ENCODE measurements around the gene LRRFIP1.
A peak's percentile ranks its signal among the peaks of the same experiment; 100 is the strongest.
"Not testable (repeated sequence)": the region's sequence is repeated elsewhere in the genome, so short reads cannot be mapped to it uniquely, and the experiment has no call there.

Gene LRRFIP1

DNA sequence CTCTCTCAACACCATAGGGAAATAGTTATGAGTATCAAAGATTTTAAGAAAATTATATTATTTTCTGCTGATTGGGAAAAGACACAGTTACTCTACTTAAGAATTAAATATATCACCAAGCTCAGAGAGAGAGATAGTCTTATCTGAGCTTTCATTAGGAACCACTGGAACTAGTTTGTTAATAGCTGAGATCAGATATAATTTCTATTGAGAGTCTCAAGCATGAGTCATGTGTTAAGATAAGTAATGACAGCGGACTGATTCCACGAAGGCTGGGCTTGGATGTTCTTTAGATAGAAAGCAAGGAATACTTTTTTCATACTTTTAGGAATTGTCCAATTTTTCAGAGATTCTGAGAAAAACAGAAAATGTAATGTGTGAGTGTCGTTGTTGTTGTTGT is 126.8 kb downstream of the LRRFIP1 start:
- no peak for DNase-seq

DNA sequence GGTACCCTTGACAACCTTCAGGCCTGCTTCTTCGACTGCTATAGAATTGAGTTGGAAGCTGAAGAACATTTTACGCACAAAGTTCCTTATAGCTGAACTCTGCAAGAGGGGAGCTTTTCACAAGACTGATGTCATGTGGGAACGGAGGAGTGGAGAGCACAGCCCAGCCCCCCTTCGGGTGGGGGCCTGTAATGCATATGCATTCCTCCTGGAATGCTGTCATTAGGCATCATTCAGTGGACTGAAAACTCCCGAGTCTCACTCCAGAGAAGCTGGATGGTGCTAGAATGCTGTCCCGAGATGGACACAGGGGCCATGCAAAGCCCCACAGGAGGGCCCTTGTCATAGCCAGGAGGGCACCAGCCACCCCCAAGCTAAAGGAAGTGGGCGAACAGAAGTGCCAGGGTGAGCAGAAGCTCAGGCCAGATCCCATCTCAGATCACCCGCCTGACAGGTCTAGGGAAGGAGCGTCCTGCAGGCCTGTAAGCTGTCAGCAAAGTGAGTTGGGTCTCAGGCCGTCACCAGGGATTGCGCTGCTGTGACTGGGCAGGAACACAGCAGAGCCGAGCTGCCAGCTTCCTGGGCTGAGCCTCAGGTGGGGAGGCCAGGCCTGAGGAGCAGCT is 127.3 kb downstream of the LRRFIP1 start:
- DNase-seq, result no peak

DNA sequence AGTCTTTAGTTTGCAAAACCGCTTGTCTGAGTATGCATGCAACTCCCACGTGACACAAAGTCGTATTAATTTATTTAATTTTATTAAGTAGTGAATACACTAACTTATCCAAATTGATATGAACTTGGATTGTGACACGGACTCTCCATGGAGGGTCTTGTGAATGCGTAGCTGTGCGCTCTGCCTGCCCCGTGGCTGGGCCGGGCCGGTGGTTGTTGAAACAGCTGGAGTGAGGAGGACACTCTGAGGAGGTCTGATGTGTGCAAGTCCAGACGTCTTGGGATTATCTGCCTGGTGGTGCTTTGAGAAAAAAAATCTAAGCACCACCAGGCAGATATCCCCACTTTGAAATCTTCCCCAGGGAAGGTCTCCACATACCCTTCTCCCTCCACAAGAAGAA is 130.2 kb downstream of the LRRFIP1 start:
- DNase-seq, result peak in 1 of 2 donors; percentile 11

- no peak for DNase-seq
Observed at GRCh38 chr2:237758185-237758584, 130.8 kb downstream of the LRRFIP1 start.

DNA sequence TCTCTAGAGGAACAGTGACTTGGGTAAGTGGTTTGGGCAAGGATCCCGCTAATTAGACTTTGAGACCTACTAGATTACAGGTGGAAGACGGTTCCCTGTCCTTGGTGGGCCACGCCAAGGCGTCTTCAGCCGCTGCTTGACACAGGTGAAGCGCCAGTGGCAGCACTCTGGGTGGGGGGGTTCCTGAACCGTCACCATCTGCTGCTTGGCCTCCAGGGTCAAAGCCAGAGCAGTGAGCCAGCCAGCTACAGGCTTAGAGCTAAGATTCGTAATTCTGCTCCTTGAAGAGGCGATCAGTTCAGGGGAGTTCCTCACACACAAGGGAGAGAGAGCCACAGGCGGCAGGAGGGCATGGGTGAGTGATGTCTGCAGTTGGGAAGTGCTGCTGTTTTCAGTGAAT is 131.8 kb downstream of the LRRFIP1 start:
- peak in 1 of 2 donors; percentile 7 for DNase-seq

DNA sequence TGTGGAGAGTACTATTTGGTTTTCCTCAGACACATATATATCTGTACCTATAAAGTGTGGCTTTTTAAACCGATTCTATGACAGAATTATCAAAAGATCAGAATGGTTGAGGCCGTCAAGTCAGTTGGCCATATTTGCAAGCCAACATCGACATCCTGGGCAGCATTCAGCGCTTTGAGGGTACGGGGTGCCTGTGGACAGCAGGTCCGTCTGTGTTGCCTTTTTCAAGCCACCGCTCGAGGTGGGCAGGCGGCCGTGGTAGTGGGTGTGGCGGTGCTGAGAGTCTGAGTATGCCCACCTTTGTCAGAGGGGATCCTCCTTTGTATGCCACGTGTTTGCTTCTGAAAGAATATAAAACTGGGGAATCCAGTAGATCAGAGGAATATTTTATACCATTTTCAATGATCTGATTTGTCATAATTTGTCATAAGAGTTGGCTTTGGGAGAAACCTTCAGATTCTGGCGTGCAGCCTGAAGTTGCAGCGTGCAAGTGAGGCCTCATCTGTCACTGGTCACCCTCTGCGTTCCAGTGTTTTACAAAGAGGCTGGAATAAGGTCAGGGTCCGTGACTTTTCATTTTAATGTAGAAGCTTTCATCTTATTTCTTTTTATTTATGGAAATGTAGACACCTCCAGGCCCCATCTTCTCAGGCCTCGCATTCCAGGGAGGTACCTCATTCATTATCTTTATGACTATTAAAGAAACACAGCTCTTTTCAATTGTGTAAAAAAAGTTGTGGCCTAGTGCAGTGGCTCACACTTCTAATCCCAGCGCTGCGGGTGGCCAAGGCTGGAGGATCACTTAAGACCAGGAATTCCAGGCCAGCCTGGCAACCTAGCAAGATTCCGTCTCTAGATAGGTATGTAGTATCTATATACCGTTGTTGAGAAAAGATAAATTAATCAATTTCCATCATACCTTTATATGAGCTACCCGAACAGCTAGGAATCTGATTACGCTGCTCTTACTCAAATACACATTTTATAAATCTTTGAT is 133.4 kb downstream of the LRRFIP1 start:
- DNase-seq, result peak in 1 of 2 donors; percentile 5

DNA sequence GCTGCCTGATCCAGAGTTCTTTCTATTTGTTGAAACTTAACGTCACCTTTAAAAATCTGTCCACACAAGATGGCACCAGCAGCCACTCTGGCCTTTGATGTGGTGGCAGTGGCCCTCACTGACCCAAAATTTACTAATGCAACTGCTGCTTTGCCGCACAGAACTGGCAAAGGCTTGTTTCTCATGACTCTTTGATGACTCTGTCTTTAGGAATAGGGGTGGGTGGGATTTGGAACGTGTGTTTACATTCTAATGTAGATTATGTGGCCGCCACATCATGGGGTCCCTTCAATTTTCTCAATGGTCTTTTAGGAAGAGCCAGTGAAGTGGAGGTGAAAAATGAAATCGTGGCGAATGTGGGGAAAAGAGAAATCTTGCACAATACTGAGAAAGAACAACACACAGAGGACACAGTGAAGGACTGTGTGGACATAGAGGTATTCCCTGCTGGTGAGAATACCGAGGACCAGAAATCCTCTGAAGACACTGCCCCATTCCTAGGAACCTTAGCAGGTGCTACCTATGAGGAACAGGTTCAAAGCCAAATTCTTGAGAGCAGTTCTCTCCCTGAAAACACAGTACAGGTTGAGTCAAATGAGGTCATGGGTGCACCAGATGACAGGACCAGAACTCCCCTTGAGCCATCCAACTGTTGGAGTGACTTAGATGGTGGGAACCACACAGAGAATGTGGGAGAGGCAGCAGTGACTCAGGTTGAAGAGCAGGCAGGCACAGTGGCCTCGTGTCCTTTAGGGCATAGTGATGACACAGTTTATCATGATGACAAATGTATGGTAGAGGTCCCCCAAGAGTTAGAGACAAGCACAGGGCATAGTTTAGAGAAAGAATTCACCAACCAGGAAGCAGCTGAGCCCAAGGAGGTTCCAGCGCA is 135.2 kb downstream of the LRRFIP1 start:
- DNase-seq, result not testable (repeated sequence)

GRCh38 chr2:237763812-237764211 is 136.4 kb downstream of the LRRFIP1 start:
- no peak for DNase-seq

GRCh38 chr2:237765122-237765521 is 137.7 kb downstream of the LRRFIP1 start:
- DNase-seq, result not testable (repeated sequence)

DNA sequence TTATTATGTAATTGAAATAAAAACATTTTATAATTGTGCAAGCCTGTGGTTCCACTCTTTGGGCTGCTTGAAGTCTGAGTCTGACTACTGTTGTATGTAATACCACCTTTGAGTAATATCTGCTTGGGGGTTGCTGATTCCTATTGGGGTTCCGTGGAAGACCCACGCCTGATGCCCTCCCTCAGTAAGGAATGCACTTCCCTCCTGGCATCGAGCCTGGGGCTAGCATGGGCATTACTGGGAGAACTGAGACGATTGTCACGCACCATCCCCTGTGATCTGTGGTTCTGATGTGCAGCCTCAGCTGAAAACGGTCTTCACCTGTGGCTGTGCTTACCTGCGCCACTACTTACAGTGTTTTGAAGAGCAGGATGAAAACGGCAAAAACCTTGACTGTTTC is 138.5 kb downstream of the LRRFIP1 start:
- DNase-seq, result no peak

- DNase-seq, result no peak
Observed at GRCh38 chr2:237766340-237766739, 139.0 kb downstream of the LRRFIP1 start.

DNA sequence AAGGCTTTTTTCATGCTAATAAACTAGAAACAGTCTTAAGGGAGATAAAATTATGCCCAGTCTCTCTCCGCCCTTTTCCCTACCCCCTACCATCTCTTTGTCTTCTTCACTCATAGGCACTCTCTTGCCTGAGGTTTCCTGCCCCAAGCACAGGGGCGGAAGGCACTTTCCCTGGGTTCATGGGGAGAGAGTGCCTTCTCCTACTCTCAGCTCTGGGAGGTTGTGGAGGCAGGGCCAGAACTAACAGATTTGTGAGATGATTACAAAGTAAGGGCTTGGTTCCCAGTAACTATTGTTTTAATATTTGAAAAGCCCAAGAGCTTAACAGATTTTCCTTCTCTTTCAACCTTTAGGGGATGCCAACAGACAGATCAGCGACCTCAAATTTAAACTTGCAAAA is 145.1 kb downstream of the LRRFIP1 start:
- DNase-seq, result no peak

GRCh38 chr2:237773826-237774225 is 146.4 kb downstream of the LRRFIP1 start:
- no peak for DNase-seq

- peak; percentile 54 to 58 for DNase-seq
Observed at GRCh38 chr2:237774811-237775553, 147.6 kb downstream of the LRRFIP1 start.

DNA sequence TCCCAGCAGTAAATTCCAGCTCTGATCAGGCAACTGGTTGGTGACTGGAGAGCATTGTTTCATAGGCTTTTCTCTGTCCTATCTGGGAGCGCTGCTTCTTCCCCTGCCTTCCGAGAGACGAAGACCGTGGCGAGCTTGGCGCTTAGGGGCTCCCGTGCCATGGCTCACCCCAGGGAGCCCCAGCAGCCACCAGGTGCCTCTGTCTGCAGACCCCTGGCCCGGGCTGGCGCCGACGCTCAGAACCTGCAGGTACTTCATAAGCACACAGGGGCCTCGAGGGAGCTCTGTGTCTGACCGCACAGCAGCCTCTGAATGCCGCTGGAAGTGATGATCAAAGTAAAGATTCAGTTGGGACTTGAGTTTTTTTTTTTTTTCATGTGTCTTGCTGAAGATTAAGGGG is 152.1 kb downstream of the LRRFIP1 start:
- no peak for DNase-seq

DNA sequence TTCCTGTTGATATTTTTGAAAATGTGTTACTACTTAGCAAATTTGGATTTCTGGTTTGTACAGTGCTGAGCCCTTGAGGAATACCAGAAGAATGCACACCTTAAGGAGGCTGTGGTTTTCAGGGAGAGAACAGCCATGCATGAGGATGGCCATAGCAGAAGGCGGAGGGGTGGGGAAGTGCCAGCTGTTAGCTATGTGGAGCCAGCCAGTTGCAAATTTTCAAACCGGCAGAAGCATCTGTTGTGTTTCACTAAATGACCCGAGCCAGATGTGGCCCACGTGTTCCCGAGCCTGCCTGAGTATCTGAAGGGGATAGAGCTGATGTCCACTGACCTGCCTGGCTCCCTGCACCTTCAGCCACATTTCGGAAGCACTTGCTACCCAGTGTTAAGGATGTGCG is 154.8 kb downstream of the LRRFIP1 start:
- DNase-seq, result no peak

GRCh38 chr2:237783678-237784077 is 156.3 kb downstream of the LRRFIP1 start:
- DNase-seq, result not testable (repeated sequence)

DNA sequence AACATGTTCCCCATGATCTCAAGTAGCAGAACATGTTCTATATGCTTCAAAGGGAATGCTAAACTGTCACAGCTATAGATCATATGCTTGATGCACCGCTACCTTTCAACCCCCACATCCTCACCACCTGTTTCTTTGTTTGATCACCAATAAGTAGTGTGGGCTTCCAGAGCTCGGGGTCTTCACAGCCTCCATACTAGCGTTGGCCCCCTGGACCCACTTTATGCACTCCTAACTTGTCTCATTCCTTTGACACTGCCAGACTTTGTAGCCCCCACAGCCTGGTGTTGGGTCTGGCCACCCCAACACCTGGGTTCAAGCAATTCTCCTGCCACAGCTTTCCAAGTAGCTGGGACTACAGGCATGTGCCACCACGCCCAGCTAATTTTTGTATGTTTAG is 159.5 kb downstream of the LRRFIP1 start:
- no peak for DNase-seq

GRCh38 chr2:237790353-237790752 is 163.0 kb downstream of the LRRFIP1 start:
- no peak for DNase-seq

DNA sequence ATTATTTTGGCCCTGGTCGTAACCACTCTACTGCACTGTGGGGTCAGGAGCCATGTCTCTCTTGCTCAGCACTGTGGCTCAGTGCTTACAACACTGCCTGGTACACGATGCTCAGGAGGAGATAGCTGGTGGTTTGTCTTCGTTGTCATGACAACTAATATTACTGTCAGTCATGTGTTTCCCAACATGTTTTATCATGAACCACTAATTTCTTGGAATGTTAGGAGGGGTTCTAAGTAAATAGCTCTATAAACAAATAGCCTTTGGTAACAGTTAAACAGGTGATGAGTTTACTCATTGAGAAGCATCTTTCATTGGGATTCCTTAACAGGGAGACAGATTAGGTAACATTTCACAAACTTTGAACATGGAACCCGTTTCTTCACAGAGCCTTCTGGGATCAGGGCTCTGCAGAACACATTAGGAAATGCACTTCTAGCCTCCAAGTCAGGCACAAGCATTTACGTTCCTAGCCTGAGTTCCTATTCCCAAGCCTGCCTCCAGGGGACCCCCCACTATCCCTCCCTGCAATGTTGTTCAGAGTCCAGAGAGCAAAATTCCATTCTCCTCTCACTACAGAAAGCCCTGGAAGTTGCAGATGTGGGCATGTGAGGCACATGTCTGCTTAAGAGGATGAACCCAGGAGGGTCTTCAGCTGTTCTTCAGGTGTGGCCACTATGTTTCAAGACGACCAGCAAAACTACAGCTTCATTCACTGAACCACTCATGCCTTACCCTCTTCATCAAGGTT is 164.8 kb downstream of the LRRFIP1 start:
- no peak for DNase-seq

- DNase-seq, result no peak
Observed at GRCh38 chr2:237797253-237797652, 169.9 kb downstream of the LRRFIP1 start.
